ENCODE results near the gene CORO1C. TPM values are rescaled to one million over a fixed set of nuclear protein-coding genes. Genes with fewer than 3 reads are reported as not detected.

Gene CORO1C
- total and polyA plus RNA-seq, 2 donors (not counting 3 experiments of a cell fraction or from before 2014, with no cell fraction given): 150 to 240 TPM

DNA sequence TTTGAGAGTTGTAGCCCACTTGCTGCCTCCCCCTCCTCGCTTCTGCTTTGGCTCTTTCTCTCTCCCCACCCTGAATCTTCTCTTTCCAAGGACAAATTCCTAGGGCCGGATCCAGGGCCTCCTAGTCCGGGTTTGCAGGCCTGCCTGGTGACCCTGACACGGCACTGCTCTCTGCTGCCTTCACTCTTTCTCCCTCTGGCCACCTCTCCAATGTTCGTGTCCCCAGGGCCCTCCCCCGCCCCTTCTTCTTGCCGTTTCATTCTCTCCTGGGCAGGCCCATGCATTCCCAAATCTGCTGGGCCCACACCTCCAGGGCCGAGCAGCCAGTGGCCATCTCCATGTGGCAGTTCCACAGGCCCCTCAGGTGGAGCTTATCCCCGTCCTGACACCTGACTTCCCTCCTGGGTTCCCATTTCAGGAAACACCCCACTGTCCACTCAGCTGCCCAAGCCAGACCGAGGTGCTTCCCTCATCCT, 34.0 kb upstream of the CORO1C start:
- H4K20me1 ChIP-seq (replicated peaks; ENCODE audit: control insufficient read depth, extremely low read depth, insufficient read depth, low read length): no peaks in the 10 kb centered on the region
- H3K9me1 ChIP-seq (replicated peaks; ENCODE audit: control insufficient read depth, extremely low read depth, insufficient read depth, low read length): no peaks in the 10 kb centered on the region
- TF ChIP-seq FOS (IDR thresholded peaks at IDR 0.05; ENCODE audit: borderline replicate concordance, insufficient read depth, low read length) (no peak), JUN (IDR thresholded peaks at IDR 0.05; ENCODE audit: borderline replicate concordance, insufficient read depth, insufficient read length, low read depth) (no peak), MYC (IDR thresholded peaks at IDR 0.05; ENCODE audit: low read depth, low read length) (no peak), POLR2AphosphoS5 (IDR thresholded peaks at IDR 0.05; ENCODE audit: insufficient read depth, low read depth, low read length) (no peak)
- ChIA-PET CTCF (no interaction called here), POLR2A (no interaction called here)
- H2AFZ ChIP-seq (ENCODE audit: low read depth, low read length): no peak overlapping the region
- H3K4me1 ChIP-seq (ENCODE audit: control insufficient read depth, extremely low read depth, insufficient read depth, low read length): no peaks in the 10 kb centered on the region
- no peaks in the 10 kb centered on the region for H3K79me2 ChIP-seq (ENCODE audit: control insufficient read depth, insufficient read depth, low read length)
- DNase-seq (ENCODE audit: low read depth, low spot score) (no peak), FAIRE-seq (no peak)
- H3K27me3 ChIP-seq (ENCODE audit: control insufficient read depth in 2 of 2, insufficient read depth in 2 of 2, low read length in 2 of 2): no peaks in the 10 kb centered on the region
- no peak overlapping the region for H3K9ac ChIP-seq (replicated peaks; ENCODE audit: extremely low read depth, insufficient read depth, low read length)
- no TSS peak for BruUV-seq (replicated peaks)
- no peak overlapping the region for H3K4me3 ChIP-seq (replicated peaks in 1 of 3; ENCODE audit: insufficient read depth in 1 of 3, low read depth in 1 of 3, low read length in 3 of 3)
- H3K9me3 ChIP-seq (replicated peaks; ENCODE audit: control insufficient read depth, insufficient read depth, low read length): no peaks in the 10 kb centered on the region
- intact Hi-C loops (cut with micrococcal nuclease) (no loop called here), dilution Hi-C loops (cut with MboI; ENCODE audit: extremely low pct_ligation_motif_present, low sequenced_read_pairs) (no loop called here)
- H3K4me2 ChIP-seq (ENCODE audit: insufficient read depth, low read length): no peak overlapping the region
- H3K36me3 ChIP-seq (ENCODE audit: control insufficient read depth in 2 of 2, extremely low read depth in 1 of 2, insufficient read depth in 2 of 2, low read length in 2 of 2): no peaks in the 10 kb centered on the region
- no peak overlapping the region for H3K27ac ChIP-seq (ENCODE audit: insufficient read depth, low read depth, low read length)

DNA sequence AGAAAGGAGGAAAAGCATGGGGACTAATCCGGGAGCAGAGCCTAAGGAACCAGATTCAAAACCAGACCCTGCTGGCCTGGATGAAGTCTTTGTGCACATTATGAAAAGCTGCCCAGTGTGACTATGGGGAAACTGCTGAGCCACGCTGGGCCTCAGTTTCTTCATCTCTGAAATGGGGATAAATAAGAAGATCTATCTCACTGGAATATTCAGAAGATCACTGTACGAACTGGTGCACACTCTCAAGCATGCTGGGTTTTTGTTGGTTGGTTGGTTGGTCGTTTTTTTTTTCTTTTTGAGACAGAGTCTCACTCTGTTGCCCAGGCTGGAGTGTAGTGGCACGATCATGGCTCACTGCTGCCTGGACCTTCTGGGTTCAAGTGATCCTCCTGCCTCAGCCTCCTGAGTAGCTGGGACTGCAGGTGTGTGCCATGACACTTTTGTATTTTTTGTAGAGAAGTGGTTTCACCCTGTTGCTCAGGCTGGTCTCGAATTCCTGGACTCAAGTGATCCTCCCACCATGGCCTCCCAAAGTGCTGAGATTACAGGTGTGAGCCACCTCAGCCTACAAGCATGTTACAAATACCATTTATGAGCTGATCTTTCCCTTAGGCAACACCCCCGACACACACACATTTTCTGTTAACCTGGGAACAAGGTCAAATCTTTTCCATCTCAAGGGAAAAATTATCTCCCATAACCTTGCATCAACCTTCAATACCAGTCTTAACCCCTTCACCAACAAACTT, 33.4 kb upstream of the CORO1C start:
- intact Hi-C loops (cut with micrococcal nuclease): no loop called here
- Histone ChIP-seq H3K9me3 (replicated peaks; ENCODE audit: control insufficient read depth, insufficient read depth, low read length) (no peaks in the 10 kb centered on the region), H3K36me3 (ENCODE audit: control insufficient read depth in 2 of 2, extremely low read depth in 1 of 2, insufficient read depth in 2 of 2, low read length in 2 of 2) (no peaks in the 10 kb centered on the region), H3K79me2 (ENCODE audit: control insufficient read depth, insufficient read depth, low read length) (no peaks in the 10 kb centered on the region), H3K9me1 (replicated peaks; ENCODE audit: control insufficient read depth, extremely low read depth, insufficient read depth, low read length) (no peaks in the 10 kb centered on the region), H2AFZ (ENCODE audit: low read depth, low read length) (no peak overlapping the region), H3K4me1 (ENCODE audit: control insufficient read depth, extremely low read depth, insufficient read depth, low read length) (no peaks in the 10 kb centered on the region), H3K27ac (ENCODE audit: insufficient read depth, low read depth, low read length) (no peak overlapping the region), H3K4me3 (replicated peaks in 1 of 3; ENCODE audit: insufficient read depth in 1 of 3, low read depth in 1 of 3, low read length in 3 of 3) (no peak overlapping the region), H3K27me3 (ENCODE audit: control insufficient read depth in 2 of 2, insufficient read depth in 2 of 2, low read length in 2 of 2) (no peaks in the 10 kb centered on the region), H3K9ac (replicated peaks; ENCODE audit: extremely low read depth, insufficient read depth, low read length) (no peak overlapping the region), H3K4me2 (ENCODE audit: insufficient read depth, low read length) (no peak overlapping the region), H4K20me1 (replicated peaks; ENCODE audit: control insufficient read depth, extremely low read depth, insufficient read depth, low read length) (no peaks in the 10 kb centered on the region)
- BruUV-seq (replicated peaks): no TSS peak
- POLR2A ChIA-PET: no interaction called here
- TF ChIP-seq FOS (IDR thresholded peaks at IDR 0.05; ENCODE audit: borderline replicate concordance, insufficient read depth, low read length): no peak
- TF ChIP-seq, protein P1, sequence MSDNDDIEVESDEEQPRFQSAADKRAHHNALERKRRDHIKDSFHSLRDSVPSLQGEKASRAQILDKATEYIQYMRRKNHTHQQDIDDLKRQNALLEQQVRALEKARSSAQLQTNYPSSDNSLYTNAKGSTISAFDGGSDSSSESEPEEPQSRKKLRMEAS (IDR thresholded peaks at IDR 0.05; ENCODE audit: insufficient read depth, insufficient read length): no peak
- DNase-seq (ENCODE audit: low read depth, low spot score) (no peak), FAIRE-seq (no peak)
- CTCF ChIA-PET: no interaction called here
- dilution Hi-C loops (cut with MboI; ENCODE audit: extremely low pct_ligation_motif_present, low sequenced_read_pairs): no loop called here

Data from endothelial cell of umbilical vein (primary cell).